HS-5 (cell line): Measurements from ENCODE around the gene CCT3.
A peak's percentile ranks its signal among the peaks of the same experiment; 100 is the strongest.
"Not testable (repeated sequence)": the region's sequence is repeated elsewhere in the genome, so short reads cannot be mapped to it uniquely, and the experiment has no call there.

Experiments
- DNase-seq: peaks from one replicate; pipeline ENCODE4 v3.0.0-alpha.2; 2012; ENCODE audit warnings: low read depth

Gene CCT3

DNA sequence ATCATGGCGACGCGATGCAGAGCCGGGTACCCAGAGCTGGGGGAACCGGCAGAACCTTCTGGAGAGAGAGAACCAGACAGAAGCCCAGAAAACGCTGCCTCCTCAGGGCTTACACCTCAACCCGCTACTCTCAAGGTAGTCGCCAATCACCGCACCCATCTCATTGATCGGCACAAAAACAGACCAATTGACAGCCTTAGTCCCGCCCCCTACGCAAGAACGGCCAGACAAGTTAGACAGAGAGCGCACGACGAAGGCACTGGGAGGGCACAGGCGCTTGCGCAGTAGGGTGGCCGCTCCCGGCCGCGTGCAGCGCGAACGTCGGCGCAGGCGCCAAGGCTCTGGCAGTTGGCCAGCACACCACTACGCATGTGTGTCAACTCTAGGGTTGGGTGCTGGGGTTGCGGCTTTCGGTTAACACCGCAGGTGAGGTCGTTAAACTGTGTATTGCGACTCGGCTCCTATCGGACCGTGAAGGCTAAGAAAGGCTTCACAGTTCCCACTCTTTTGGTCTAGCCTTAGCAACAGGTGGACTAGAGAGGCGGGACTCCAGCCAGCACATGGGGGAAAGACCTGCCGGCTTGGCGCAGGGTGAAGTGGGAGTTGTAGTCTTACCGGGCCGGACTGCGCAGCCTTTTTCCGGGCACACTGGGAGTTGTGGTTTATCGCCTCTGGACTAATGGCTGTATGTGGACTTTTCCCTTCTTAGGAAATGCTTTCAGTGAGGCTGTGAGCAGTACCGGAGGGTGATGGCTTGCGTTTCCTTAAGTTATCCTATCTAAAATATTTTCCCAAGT lies at the start of gene CCT3, which contains the start of gene TSACC:
Gene CCT3 (minus strand): TSS at position 113 of the 797 bp plus-strand sequence. CDS start 108 bp downstream, at position 5.
Gene TSACC (plus strand): TSS at position 347 of the 797 bp plus-strand sequence. CDS start 1,232 bp downstream, outside the sequence.
- DNase-seq, result peak; percentile 99

DNA sequence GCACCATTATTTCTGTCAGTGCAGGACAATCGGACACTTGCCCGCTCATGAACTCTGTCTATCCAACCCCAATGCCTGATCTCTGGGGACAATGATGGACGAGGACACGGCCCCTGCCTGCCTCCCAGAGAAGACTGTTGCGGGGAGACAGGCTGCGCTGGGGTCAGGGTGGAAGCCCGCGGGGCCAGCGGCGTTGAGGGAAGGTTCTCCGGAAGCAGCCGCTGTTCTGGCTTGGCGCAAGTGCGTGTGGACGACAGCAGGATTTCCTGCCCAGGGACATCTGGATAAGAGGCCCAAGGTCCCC lies 49.7 kb upstream of the CCT3 start:
- DNase-seq, result no peak

DNA sequence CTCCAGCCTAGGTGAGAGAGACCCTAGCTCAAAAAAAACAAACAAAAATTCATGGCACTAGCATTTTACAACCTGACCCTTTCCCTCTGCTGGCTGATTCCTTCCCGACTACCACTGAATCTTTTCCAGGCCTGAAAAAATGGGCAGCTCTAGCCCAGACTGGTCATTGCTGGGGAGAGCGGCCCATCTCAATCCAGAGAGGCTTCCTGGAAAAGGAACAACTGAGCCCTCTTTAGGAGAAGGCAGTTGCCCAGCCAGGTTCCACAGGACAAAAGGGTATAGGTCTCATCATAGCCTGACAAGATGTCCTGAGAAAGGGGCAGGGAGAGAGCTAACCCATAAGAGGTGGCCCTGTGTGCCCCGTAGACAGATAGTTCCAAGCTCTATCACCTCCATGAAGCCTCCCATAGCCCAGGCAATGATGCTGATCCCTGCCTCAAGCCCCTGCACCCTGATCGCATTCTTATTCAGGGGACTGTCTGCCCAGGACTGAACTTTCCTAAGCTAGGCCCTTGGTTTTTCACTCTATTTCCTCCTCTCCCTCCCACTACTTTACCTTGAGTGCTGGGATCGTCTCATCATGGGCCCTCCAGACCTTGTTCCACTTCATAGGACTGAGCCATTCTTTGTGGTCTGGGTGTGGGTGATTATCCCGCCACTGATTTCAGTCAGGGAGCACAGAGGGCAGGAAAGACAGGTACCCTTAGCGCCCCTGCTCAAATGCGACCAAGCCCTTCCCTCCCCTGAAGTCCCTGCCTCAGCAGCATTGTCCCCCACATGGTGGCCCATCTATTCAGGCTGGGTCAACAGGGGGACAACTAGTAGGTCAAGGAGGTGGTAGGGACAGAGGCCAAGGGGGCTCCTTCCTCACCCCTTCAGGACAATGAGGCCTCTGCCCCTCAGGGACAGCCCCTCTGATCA lies 49.1 kb upstream of the CCT3 start:
- DNase-seq, result no peak

DNA sequence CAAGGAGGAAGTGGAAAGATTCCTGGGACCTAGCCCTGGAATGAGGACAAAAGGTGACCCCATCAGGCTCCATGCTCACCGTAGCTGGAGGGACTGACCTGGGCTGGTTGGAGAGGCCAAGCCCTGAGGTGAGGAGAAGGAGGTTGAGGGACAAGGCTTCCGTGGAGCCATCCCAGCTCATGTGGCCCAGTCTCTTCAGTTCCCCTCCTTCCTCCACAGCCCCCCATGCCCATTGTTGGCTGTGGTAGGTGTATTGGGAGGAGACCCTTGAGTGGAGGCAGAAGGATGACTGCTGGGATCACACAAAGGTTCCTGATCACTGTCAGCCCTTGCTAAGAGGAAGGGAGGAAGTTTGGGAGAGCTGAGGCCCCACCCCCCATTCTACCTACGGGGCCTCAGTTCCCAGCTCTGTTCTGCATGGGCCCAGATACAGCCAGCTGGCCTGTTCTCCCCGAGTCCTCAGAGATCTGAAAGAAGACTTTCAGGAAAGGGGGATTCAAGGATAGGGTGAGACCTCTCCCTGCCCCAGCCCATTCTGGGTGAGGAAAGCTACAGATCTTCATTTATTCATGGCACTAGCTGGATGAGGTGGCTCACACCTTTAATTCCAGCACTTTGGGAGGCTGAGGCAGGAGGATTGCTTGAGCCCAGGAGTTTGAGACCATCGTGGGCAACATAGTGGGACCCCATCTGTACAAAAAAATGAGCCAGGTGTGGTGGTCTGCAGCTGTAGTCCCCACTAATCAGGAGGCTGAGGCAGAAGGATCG lies 48.2 kb upstream of the CCT3 start:
- no peak for DNase-seq

DNA sequence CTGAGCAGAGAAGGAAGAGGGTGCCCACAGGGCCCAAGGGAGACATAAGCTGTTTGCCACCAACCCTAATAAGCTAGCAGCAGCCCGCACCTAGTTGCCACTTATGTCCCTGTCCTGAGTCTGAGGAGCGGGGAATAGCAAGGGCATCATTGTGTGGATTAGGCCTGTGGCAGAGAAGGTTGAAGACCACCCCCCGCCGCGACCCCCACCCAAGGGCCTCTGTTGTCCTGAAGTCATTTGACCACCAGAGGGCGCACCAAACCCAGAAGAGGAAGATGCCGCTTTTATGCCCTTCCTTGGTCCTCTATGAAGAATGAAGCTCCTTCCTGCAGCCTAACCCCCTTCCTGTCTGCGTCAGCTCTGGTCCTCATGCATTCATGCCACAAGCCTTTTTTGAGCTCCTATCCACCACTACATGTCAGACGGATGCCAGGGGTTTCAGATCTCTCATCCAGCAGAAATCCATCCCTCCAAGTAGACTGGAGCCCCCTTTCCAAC lies 47.5 kb upstream of the CCT3 start:
- peak; percentile 20 for DNase-seq

DNA sequence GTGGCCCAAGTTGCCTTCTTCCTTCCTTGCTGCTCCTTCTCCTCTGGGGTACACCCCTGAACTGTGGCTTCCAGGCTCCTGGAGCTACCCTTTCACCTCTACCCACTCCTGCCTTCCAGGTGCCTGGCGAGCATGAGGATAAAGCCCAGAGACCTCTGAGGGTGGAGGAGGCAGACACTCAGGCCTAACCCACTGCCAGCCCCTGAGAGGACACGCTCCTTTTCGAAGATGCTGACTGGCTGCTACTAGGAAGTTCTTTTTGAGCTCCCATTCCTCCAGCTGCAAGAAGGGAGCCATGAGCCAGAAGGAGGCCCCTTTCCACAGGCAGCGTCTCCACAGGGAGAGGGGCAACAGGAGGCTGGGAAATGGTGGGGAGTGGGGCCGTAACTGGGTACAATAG lies 46.6 kb upstream of the CCT3 start:
- DNase-seq, result no peak

DNA sequence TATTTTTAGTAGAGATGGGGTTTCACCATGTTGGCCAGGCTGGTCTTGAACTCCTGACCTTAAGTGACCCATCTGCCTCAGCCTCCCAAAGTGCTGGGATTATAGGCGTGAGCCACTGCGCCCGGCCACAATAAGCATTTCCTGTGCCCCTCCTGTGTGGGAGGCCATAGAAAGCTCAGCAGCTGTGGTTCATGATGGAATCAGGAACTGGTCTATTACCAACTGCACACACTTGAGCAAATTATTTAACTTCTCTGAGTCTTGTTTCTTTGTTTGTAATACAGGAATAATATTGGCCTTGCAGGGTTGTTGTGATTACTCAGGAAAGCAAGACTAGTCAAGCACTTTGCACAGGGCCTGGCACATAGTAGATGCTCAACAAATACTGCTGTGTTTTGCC lies 45.9 kb upstream of the CCT3 start:
- DNase-seq, result no peak

DNA sequence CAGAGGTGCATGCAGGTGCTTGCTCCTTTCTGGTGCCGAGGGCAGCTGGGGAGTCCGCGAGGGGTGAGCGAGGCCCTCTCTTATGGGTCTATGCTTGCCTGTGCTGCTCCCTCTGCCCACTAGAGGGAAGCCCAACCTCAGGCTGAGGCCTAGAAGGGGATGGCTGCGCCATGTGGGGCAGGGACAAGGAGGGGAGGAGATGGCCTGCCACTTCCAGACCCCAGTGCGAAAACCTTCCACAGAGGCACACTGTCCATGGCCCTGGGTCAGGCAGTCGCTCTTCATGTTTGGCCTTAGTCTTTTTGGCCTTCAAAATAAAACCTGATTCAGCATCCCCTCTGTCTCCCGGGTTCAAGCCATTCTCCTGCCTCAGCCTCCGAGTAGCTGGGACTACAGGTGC lies 44.9 kb upstream of the CCT3 start:
- no peak for DNase-seq

DNA sequence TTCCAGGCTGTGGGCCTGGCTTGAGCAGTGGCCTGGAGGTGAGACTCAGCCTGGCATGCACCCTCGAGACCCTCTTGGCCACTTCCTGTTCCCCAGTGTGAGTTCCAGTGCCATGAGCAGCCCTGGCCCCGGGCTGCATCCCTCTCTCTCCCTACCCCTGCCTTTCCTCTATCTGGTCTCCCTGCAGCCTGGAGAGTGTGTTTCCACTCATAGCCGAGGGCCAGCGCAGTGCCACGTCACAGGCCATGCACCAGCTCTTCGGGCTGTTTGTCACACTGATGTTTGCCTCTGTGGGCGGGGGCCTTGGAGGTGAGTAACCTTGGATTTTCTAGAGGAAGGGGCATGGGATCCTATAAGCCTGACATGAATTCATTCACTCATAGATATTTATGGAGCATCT lies 44.5 kb upstream of the CCT3 start:
- no peak for DNase-seq

DNA sequence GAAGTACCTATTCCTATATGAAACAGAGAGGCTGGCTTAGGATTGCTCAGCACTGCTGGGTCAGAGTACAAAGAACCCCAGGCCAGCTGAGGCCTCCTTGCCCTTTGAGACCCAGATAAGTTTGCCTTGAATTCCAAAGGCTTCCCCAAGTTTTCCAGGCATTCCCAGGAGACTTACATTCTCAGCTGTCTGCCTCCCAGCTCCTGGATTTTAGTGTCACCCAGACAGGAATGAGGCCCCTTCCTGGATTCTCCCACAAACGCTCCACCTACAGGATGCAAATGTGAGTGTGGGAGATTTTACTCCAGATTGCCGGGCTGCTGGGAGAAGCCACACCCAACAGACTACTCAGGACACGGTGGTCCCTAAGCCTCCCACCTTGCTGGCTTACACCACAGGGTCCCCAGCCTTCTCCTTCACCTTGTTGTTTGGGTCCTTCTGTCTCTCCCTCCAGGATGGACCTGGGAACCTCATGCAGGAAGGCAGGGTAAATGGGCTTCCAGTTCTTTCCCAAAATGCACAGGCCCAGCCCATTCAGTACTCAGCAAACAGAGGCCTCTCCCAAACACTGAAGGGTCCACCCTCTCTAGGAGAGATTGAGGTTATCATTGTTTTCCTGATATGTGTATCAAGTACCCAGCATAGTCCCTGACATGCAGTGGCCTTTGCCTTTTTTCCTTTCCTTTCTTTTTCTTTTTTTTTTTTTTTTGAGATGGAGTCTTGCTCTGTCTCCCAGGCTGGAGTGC lies 41.5 kb upstream of the CCT3 start:
- peak; percentile 18 for DNase-seq

DNA sequence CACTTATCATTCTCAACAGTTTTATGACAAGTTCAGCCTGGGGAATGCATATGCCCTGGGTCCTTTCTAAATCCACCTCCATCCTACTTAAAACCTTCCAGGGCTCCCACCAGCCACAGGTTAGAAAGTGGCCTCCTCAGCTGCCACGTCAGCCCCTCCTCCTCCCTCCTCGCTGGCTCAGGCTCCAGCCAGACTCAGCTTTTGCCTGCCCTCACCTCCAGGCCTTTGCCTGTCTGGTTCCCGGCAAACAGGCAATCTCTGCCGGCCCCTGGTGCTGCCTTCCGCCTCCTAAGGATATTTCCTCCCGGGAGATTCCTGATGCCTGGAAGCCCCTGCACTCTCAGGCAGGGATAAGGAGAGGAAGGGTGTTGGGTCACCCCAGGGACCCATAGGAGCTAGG lies 40.5 kb upstream of the CCT3 start:
- DNase-seq, result no peak

DNA sequence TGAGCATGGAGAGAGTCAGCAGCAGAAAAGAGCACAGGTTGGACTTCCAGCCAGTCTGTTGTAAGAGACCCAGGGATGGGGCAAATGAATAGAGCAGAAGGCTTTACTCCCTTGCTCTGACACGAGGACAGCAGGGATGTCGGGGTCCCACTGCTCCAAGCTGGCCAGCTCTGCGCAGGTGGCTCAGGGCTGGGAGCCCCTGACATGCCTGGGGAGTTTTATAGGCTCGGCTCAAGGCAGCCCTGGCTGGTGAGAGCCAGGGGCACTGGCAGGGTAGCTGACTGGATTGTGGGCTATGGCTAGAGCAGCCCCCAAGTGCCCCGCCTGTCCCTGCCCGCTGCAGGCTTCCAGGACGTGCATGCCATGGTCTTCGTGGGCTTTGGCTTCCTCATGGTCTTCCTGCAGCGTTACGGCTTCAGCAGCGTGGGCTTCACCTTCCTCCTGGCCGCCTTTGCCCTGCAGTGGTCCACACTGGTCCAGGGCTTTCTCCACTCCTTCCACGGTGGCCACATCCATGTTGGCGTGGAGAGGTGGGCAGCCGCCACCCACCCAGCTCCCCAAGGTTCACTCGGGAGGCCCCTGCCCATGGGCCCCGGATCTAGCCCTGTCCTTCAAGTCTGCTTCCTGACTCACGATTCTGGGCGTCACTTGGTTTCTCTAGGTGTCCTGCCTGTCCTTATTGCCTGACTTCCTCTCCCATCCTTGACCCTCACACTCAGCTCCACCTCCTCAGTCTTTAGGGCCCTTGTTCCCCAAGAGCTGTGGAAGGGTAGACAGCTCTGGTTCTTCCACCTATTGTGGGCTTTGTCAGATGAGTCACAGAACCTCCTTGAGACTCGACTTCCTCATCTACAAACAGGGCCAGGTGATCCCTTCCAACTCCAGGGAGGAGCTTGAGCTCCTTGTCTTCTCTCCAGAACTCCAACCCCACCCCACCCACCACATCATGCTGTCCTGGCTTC lies 39.1 kb upstream of the CCT3 start:
- DNase-seq, result no peak

DNA sequence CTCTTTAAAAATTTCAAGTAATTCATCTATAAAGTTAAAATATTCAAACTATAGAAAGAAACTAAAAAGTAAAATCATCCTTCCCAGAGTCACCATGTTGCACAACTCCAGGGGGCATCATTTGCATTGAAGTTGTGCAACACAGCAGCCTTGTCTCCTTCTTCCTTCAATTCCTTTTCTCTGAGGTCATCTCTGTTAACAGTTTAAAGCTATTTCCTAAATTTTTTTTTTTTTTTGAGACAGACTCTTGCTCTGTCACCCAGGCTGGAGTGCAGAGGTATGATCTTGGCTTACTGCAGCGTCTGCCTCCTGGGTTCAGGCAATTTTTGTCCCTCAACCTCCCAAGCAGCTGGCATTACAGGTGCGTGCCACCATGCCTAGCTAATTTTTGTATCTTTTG lies 38.1 kb upstream of the CCT3 start:
- DNase-seq, result peak; percentile 53

DNA sequence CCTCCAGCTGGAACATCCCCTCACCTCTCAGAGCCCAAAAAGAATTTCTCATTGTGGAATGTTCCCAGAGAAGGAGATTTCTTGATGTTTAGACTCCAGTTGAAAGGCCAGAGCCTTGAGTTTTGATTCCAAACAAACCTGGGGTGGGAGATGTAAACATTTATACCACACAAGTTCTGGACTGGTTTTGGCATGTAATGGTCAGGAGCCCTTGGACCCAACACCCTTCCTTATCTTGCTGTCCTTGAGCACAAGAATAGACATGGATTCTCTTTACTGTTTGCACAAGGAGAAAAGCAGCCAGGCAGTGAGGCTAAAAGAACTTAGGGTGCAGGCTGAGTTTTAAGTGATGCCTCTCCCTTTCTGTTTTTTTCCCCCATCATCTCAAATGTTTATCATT lies 35.5 kb upstream of the CCT3 start:
- no peak for DNase-seq

DNA sequence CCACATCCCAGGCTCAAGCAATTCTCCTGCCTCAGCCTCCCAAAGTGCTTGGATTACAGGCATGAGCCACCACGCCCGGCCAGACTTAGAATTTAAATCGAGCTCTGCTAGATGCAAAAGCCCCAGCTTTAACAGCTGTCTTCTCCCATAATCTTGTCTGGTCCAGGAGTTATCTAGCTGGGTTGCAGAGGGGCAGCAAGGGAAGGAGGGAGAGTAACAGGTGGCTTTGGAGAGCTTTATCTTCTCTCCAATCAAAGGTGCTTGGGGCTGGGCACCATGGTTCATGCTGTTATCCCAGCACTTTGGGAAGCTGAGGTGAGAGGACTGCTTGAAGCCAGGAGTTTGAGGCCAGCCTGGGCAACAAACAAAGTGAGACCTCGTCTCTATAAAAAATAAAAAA lies 34.8 kb upstream of the CCT3 start:
- no peak for DNase-seq

DNA sequence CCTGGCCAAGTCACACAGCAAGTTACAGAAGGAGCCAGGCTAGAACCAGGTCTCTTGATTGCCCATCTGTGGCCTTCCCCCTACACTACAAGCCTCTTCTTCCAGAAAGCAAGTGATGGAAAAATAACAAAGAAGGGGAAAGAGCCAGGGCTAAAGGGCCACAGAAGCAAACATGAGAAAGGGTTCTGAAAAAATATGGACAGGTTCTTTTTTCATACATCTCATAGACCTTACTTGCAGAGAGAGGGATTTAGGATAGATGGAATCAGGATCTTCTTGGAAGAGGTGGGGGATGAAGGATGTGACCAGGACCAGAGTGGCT lies 34.1 kb upstream of the CCT3 start:
- no peak for DNase-seq

DNA sequence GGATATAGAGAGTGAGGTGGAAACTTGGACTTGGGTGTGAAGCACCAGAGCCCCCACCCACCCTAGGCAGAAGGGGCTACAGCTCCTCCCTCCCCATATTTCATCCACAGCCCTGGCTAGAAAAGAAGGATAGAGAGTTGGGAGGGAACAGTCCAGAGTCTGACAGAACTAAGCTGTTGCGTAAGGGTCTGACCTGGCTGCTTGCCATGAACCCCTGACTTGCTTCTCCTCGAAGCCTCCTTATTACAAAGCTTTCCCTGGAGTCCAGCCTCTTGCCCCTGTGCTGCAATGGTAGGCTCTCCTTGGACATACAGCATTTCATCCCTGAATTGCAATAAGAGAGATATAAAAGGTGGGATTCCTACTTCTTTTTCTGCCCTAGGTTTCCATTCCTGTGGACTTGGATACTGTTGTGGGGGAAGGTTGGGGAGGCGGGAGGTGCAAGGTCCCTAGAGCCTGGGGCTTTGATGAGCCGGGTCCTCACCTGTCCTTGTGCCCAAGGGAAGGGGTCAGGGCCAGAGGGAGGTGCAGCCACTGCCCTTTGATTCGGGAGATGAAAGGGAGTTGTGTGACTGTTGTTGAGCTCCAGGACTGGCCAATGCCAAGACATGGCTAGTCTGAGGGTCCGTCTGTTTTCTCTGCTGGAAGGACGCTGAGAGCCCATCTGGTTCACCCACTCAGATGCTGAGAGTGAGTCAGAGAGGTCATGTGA lies 33.6 kb upstream of the CCT3 start:
- DNase-seq, result peak; percentile 26

DNA sequence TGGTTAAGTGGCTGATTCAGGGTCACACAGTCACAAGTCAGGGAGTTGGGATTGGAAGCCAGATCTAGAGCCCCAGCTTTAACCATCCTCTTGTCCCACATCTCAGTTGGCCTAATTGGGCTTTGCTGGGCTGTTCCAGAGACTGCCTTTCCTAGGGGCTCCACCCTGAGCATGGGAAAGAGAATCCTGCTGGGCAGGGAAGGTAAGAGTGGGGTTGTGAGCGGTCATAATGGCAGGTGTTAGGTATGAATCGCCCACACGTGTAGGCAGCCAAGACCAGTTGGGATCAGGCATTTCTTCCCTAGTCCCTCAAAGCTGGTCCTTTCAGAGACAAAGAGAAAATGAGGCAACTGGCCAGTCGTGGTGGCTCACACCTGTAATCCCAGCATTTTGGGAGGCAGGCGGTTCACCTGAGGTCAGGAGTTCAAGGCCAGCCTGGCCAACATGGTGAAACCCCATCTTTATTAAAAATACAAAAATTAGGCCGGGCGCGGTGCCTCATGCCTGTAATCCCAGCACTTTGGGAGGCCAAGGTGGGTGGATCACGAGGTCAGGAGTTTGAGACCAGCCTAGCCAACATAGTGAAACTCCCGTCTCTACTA lies 31.7 kb upstream of the CCT3 start:
- not testable (repeated sequence) for DNase-seq

DNA sequence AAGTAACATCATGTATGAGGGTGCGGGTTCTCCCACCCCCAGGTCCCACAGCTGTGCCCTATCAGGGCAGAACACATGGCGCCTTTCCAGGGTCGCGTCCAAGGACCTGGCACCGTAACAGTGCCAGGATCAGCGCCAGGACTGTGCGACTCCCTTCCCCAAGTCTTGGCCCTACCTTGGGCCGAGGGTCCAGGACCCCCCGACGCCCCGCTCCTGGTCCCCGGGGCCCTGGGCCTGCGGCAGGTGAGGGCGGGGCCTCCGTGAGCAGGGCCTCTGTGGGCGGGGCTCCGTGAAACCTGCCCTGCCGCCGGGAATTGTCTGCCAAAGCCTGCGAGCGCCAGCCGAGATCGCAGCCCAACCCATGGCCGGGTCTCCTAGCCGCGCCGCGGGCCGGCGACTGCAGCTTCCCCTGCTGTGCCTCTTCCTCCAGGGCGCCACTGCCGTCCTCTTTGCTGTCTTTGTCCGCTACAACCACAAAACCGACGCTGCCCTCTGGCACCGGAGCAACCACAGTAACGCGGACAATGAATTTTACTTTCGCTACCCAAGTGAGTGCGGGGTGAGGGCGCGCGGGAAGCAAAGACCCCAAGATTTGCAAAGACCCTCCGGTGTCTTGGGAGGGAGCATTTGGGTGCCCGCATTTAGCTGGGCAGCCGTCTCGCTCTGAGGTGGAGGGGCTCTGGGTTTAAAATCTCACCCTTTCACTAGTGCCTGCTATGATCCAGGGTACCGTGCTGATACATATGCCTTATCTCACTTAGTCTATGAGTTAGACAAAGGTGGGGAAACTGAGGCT lies 31.0 kb upstream of the CCT3 start, which contains the start of gene RHBG:
Gene RHBG (plus strand): TSS at position 323 of the 796 bp plus-strand sequence. CDS start 39 bp downstream, at position 362.
- no peak for DNase-seq
